HEK293T (cell line): Measurements from ENCODE around the gene DSC2.

Experiments
- CTCF ChIA-PET: fragments of 350-600 bp; formaldehyde crosslinking; extraction: SDS; loops from one replicate; lab custom pipeline; 2021; ENCODE audit warnings: antibody characterized with exemption, inconsistent platforms; lab: Yijun Ruan, JAX
- POLR2A ChIA-PET: fragments of 350-600 bp; formaldehyde crosslinking; extraction: SDS; loops from one replicate; lab custom pipeline; 2020; ENCODE audit warnings: antibody characterized with exemption, inconsistent platforms; lab: Yijun Ruan, JAX
- DNase-seq: peaks from one replicate; pipeline ENCODE4 v3.0.0; 2012; ENCODE audit warnings: mixed read lengths; ENCODE audit errors: extremely low spot score
- ARNT ChIP-seq: fragments of 450-650 bp; IDR thresholded peaks from 2 replicates; pipeline ENCODE4 v1.6.1; 2017; ENCODE audit warnings: mild to moderate bottlenecking
- BHLHE40 ChIP-seq: fragments of 450-650 bp; IDR thresholded peaks from 2 replicates; pipeline ENCODE4 v1.6.1; 2016; ENCODE audit warnings: mild to moderate bottlenecking, moderate library complexity, borderline replicate concordance
- CTBP1 ChIP-seq: fragments of 450-650 bp; IDR thresholded peaks from 2 replicates; pipeline ENCODE4 v1.6.1; 2016; ENCODE audit warnings: borderline replicate concordance
- ELF4 ChIP-seq: fragments of 450-650 bp; IDR thresholded peaks from 2 replicates; pipeline ENCODE4 v1.6.1; 2017; ENCODE audit warnings: antibody characterized with exemption
- FOXA1 ChIP-seq: fragments of 450-650 bp; IDR thresholded peaks from 2 replicates; pipeline ENCODE4 v1.6.1; 2016; ENCODE audit warnings: mild to moderate bottlenecking
- FOXK2 ChIP-seq: fragments of 450-650 bp; IDR thresholded peaks from 2 replicates; pipeline ENCODE4 v1.6.1; 2016; ENCODE audit warnings: mild to moderate bottlenecking
- FOXM1 ChIP-seq: fragments of 450-650 bp; IDR thresholded peaks from 2 replicates; pipeline ENCODE4 v1.6.1; 2017; ENCODE audit warnings: mild to moderate bottlenecking, borderline replicate concordance
- HDGF ChIP-seq: fragments of 450-650 bp; IDR thresholded peaks from 2 replicates; pipeline ENCODE4 v1.6.1; 2017; ENCODE audit warnings: antibody characterized with exemption, borderline replicate concordance
- L3MBTL2 ChIP-seq: fragments of 450-650 bp; conservative IDR thresholded peaks from 2 replicates; pipeline ENCODE4 v1.6.1; 2016; ENCODE audit warnings: mild to moderate bottlenecking
- LEF1 ChIP-seq: fragments of 450-650 bp; IDR thresholded peaks from 2 replicates; pipeline ENCODE4 v1.6.1; 2017; ENCODE audit warnings: mild to moderate bottlenecking, borderline replicate concordance
- NFRKB ChIP-seq: fragments of 450-650 bp; IDR thresholded peaks from 2 replicates; pipeline ENCODE4 v1.6.1; 2016; ENCODE audit warnings: mild to moderate bottlenecking, moderate library complexity
- PKNOX1 ChIP-seq: fragments of 450-650 bp; IDR thresholded peaks from 2 replicates; pipeline ENCODE4 v1.6.1; 2016
- SP1 ChIP-seq: fragments of 450-650 bp; IDR thresholded peaks from 2 replicates; pipeline ENCODE4 v1.6.1; 2017
- SUZ12 ChIP-seq: fragments of 450-650 bp; IDR thresholded peaks from 2 replicates; pipeline ENCODE4 v1.6.1; 2016; ENCODE audit warnings: mild to moderate bottlenecking
- TARDBP ChIP-seq: fragments of 450-650 bp; IDR thresholded peaks from 2 replicates; pipeline ENCODE4 v1.6.1; 2016
- ZNF384 ChIP-seq: fragments of 450-650 bp; IDR thresholded peaks from 2 replicates; pipeline ENCODE4 v1.6.1; 2016

DSC2 gene

GRCh38 chr18:31056296-31056695 is 45.9 kb downstream of the DSC2 start:
- ChIA-PET POLR2A (interaction anchor here (0.7 kb wide), 1 partner anchor 9 kb away, joined by 3 read pairs; no protein-coding TSS in a partner anchor), CTCF (no interaction called here)
- TF ChIP-seq SP1 (no peak), PKNOX1 (no peak), HDGF (no peak), LEF1 (no peak), FOXK2 (no peak), NFRKB (no peak), SUZ12 (no peak), ELF4 (no peak), FOXM1 (no peak), ARNT (no peak), FOXA1 (no peak), ZNF384 (no peak), CTBP1 (no peak), BHLHE40 (no peak), L3MBTL2 (no peak), TARDBP (no peak)
- no peak for DNase-seq

GRCh38 chr18:31050635-31051034 is 51.6 kb downstream of the DSC2 start:
- TF ChIP-seq SUZ12, result no peak
- no peak for TF ChIP-seq FOXA1
- ChIA-PET CTCF (interaction anchor here (0.6 kb wide), 1 partner anchor 445 kb away, joined by 3 read pairs; no protein-coding TSS in a partner anchor), POLR2A (interaction anchor here (1.5 to 2.2 kb wide), 2 partner anchors 8 to 10 kb away, joined by 5 to 7 read pairs; partner anchors contain the start of gene DSC3)
- no peak for DNase-seq

- TF ChIP-seq BHLHE40 (no peak), FOXK2 (no peak), HDGF (no peak), LEF1 (no peak), SP1 (no peak), NFRKB (no peak), FOXM1 (no peak), ELF4 (no peak), CTBP1 (no peak), TARDBP (no peak), SUZ12 (no peak), PKNOX1 (no peak), L3MBTL2 (no peak)
- ChIA-PET CTCF (no interaction called here), POLR2A (interaction anchor here (2.2 kb wide), 1 partner anchor 8 kb away, joined by 5 read pairs; no protein-coding TSS in a partner anchor)
- DNase-seq, result no peak
Observed at GRCh38 chr18:31049189-31049588, 53.0 kb downstream of the DSC2 start.

- no peak for DNase-seq
- CTCF ChIA-PET, result interaction anchor here (1.2 kb wide), 1 partner anchor 51 kb away, joined by 4 read pairs; no protein-coding TSS in a partner anchor
- no peak for TF ChIP-seq LEF1
- TF ChIP-seq CTBP1, result no peak
- no peak for TF ChIP-seq PKNOX1
- TF ChIP-seq SUZ12, result no peak
- TF ChIP-seq ELF4, result no peak
- TF ChIP-seq NFRKB, result no peak
- POLR2A ChIA-PET, result no interaction called here
Observed at GRCh38 chr18:31048216-31048615, 54.0 kb downstream of the DSC2 start.

- CTCF ChIA-PET, result interaction anchor here (1.2 kb wide), 1 partner anchor 52 kb away, joined by 4 read pairs; no protein-coding TSS in a partner anchor
- no peak for DNase-seq
- POLR2A ChIA-PET, result interaction anchor here (1.0 kb wide), 1 partner anchor 54 kb away, joined by 3 read pairs; no protein-coding TSS in a partner anchor
- no peak for TF ChIP-seq NFRKB
- no peak for TF ChIP-seq ARNT
- no peak for TF ChIP-seq HDGF
- no peak for TF ChIP-seq SP1
- no peak for TF ChIP-seq FOXM1
- no peak for TF ChIP-seq PKNOX1
- TF ChIP-seq ELF4, result no peak
- TF ChIP-seq FOXK2, result no peak
- no peak for TF ChIP-seq TARDBP
- TF ChIP-seq LEF1, result no peak
Observed at GRCh38 chr18:31046916-31047315, 55.3 kb downstream of the DSC2 start.

GRCh38 chr18:31045599-31045998 is 56.6 kb downstream of the DSC2 start:
- no peak for DNase-seq
- CTCF ChIA-PET, result no interaction called here
- POLR2A ChIA-PET, result interaction anchor here (5.5 kb wide), 1 partner anchor 56 kb away, joined by 62 read pairs; the partner anchor contains the start of gene DSC2
- no peak for TF ChIP-seq CTBP1
- TF ChIP-seq PKNOX1, result no peak
- TF ChIP-seq L3MBTL2, result no peak
- no peak for TF ChIP-seq TARDBP
- no peak for TF ChIP-seq FOXA1
- no peak for TF ChIP-seq FOXK2
- no peak for TF ChIP-seq NFRKB
